Testis (tissue), 2 donors: ENCODE data around the gene DNASE1L1.

ENCODE experiments used
- POLR2A ChIP-seq: fragments of 450-650 bp; IDR thresholded peaks from one replicate; pipeline ENCODE4 v1.6.1; 2017; ENCODE audit warnings: antibody characterized with exemption, mild to moderate bottlenecking, moderate library complexity
- TF ChIP-seq, protein P1 (sequence below), 3 experiments: fragments of 450-650 bp in 2 of 3; fragments of 200-600 bp in 1 of 3; sonication (generic) in 1 of 3; IDR thresholded peaks; one replicate each; pipeline ENCODE4 v1.5.1; 2016 to 2019; ENCODE audit warnings: antibody characterized with exemption in 3 of 3, mild to moderate bottlenecking in 2 of 3, moderate library complexity in 1 of 3

DNA sequence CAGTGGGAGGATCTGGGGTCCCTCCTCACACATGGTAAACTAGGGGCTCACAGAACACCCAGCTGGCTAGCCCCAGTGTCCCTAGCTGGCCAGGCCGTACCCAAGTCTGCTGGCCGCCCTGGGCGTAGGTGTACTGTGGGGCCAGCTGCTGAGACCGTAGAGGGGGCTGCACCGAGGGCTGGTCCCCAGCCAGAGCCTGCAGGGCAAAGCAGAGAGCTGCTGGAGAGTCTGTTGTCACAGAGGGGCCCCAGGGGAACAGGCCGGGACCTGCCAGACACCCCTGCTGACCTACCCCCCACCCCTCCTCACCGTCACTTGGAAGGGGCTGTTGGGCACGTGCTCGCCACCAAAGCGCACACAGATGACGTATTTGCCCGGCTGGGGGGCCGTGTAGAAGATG is 54.5 kb downstream of the DNASE1L1 start:
- TF ChIP-seq, protein P1, sequence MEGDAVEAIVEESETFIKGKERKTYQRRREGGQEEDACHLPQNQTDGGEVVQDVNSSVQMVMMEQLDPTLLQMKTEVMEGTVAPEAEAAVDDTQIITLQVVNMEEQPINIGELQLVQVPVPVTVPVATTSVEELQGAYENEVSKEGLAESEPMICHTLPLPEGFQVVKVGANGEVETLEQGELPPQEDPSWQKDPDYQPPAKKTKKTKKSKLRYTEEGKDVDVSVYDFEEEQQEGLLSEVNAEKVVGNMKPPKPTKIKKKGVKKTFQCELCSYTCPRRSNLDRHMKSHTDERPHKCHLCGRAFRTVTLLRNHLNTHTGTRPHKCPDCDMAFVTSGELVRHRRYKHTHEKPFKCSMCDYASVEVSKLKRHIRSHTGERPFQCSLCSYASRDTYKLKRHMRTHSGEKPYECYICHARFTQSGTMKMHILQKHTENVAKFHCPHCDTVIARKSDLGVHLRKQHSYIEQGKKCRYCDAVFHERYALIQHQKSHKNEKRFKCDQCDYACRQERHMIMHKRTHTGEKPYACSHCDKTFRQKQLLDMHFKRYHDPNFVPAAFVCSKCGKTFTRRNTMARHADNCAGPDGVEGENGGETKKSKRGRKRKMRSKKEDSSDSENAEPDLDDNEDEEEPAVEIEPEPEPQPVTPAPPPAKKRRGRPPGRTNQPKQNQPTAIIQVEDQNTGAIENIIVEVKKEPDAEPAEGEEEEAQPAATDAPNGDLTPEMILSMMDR (IDR thresholded peaks at IDR 0.05), result no peak
- TF ChIP-seq POLR2A, result no peak
